Stimulated activated naive CD4-positive, alpha-beta T cell treated with Interleukin-2 at 50 U/mL for 16 hours (primary cell): ENCODE results near the gene MNDA.
"Not testable (repeated sequence)": the region's sequence is repeated elsewhere in the genome, so short reads cannot be mapped to it uniquely, and the experiment has no call there.

ENCODE experiments used
- DNase-seq: peaks from one replicate; lab custom pipeline; 2025; lab: John Stamatoyannopoulos, UW

The MNDA gene

GRCh38 chr1:158839566-158839965, 8.4 kb downstream of the MNDA start:
- DNase-seq = no peak

- no peak for DNase-seq
Measured at GRCh38 chr1:158840236-158840635, 9.1 kb downstream of the MNDA start.

GRCh38 chr1:158864595-158864994, 33.4 kb downstream of the MNDA start:
- DNase-seq = no peak

GRCh38 chr1:158870438-158870837, 39.3 kb downstream of the MNDA start:
- DNase-seq = not testable (repeated sequence)

- DNase-seq = no peak
Measured at GRCh38 chr1:158873141-158873540, 42.0 kb downstream of the MNDA start.

- DNase-seq = no peak
Measured at GRCh38 chr1:158893654-158894053, 62.5 kb downstream of the MNDA start.

GRCh38 chr1:158898722-158899121, 67.6 kb downstream of the MNDA start:
- no peak for DNase-seq
